Measurements from ENCODE around the gene FLAD1. TPM values are rescaled to one million over a fixed set of nuclear protein-coding genes. Genes with fewer than 3 reads are reported as not detected.

Gene FLAD1
- total RNA-seq, 1 donor, result 20.6 TPM

- Histone ChIP-seq H4K20me1 (ENCODE audit: insufficient read depth, low read length) (peaks cover 41% of the 10 kb centered on the region), H3K4me2 (ENCODE audit: insufficient read depth, low read length) (no peak overlapping the region), H3K27ac (ENCODE audit: low read depth, low read length) (no peak overlapping the region), H2AFZ (ENCODE audit: low read length) (no peak overlapping the region), H3K9me3 (ENCODE audit: low read depth, low read length) (no peaks in the 10 kb centered on the region), H3K27me3 (ENCODE audit: insufficient read depth, low read length) (no peaks in the 10 kb centered on the region), H3K79me2 (ENCODE audit: insufficient read depth, low read length) (peaks cover 71% of the 10 kb centered on the region), H3K36me3 (ENCODE audit: insufficient read depth, low read length) (peaks cover 8% of the 10 kb centered on the region), H3K4me3 (ENCODE audit: insufficient read depth, low read length) (no peak overlapping the region), H3K4me1 (ENCODE audit: insufficient read depth, low read length) (peaks cover 11% of the 10 kb centered on the region)
- DNase-seq (ENCODE audit: insufficient read length, low spot score, missing footprints), result peak; percentile 36
- TF ChIP-seq, protein P1, sequence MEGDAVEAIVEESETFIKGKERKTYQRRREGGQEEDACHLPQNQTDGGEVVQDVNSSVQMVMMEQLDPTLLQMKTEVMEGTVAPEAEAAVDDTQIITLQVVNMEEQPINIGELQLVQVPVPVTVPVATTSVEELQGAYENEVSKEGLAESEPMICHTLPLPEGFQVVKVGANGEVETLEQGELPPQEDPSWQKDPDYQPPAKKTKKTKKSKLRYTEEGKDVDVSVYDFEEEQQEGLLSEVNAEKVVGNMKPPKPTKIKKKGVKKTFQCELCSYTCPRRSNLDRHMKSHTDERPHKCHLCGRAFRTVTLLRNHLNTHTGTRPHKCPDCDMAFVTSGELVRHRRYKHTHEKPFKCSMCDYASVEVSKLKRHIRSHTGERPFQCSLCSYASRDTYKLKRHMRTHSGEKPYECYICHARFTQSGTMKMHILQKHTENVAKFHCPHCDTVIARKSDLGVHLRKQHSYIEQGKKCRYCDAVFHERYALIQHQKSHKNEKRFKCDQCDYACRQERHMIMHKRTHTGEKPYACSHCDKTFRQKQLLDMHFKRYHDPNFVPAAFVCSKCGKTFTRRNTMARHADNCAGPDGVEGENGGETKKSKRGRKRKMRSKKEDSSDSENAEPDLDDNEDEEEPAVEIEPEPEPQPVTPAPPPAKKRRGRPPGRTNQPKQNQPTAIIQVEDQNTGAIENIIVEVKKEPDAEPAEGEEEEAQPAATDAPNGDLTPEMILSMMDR (IDR thresholded peaks at IDR 0.05; ENCODE audit: extremely low read depth, low read depth, low read length), result no peak
These were observed 27.2 kb downstream of the FLAD1 start for GRCh38 chr1:155010211-155010918.

GRCh38 chr1:155011004-155011416 is 27.9 kb downstream of the FLAD1 start:
- no peak overlapping the region for H3K4me3 ChIP-seq (ENCODE audit: insufficient read depth, low read length)
- H2AFZ ChIP-seq (ENCODE audit: low read length), result no peak overlapping the region
- no peaks in the 10 kb centered on the region for H3K9me3 ChIP-seq (ENCODE audit: low read depth, low read length)
- H3K36me3 ChIP-seq (ENCODE audit: insufficient read depth, low read length), result peaks cover 9% of the 10 kb centered on the region
- peaks cover 65% of the 10 kb centered on the region for H3K79me2 ChIP-seq (ENCODE audit: insufficient read depth, low read length)
- TF ChIP-seq, protein P1 (IDR thresholded peaks at IDR 0.05; ENCODE audit: extremely low read depth, low read depth, low read length), result no peak
- H3K27ac ChIP-seq (ENCODE audit: low read depth, low read length), result no peak overlapping the region
- H3K4me1 ChIP-seq (ENCODE audit: insufficient read depth, low read length), result peaks cover 5% of the 10 kb centered on the region
- H4K20me1 ChIP-seq (ENCODE audit: insufficient read depth, low read length), result peaks cover 38% of the 10 kb centered on the region
- no peak overlapping the region for H3K4me2 ChIP-seq (ENCODE audit: insufficient read depth, low read length)
- H3K27me3 ChIP-seq (ENCODE audit: insufficient read depth, low read length), result no peaks in the 10 kb centered on the region
- DNase-seq (ENCODE audit: insufficient read length, low spot score, missing footprints), result peak; percentile 50

GRCh38 chr1:155011437-155012025 is 28.4 kb downstream of the FLAD1 start:
- Histone ChIP-seq H3K27me3 (ENCODE audit: insufficient read depth, low read length) (no peaks in the 10 kb centered on the region), H2AFZ (ENCODE audit: low read length) (no peak overlapping the region), H3K9me3 (ENCODE audit: low read depth, low read length) (no peaks in the 10 kb centered on the region), H3K4me2 (ENCODE audit: insufficient read depth, low read length) (no peak overlapping the region), H3K27ac (ENCODE audit: low read depth, low read length) (no peak overlapping the region), H4K20me1 (ENCODE audit: insufficient read depth, low read length) (peaks cover 33% of the 10 kb centered on the region), H3K4me3 (ENCODE audit: insufficient read depth, low read length) (no peak overlapping the region), H3K4me1 (ENCODE audit: insufficient read depth, low read length) (no peaks in the 10 kb centered on the region), H3K79me2 (ENCODE audit: insufficient read depth, low read length) (peaks cover 60% of the 10 kb centered on the region), H3K36me3 (ENCODE audit: insufficient read depth, low read length) (peaks cover 13% of the 10 kb centered on the region)
- peak; percentile 50 for DNase-seq (ENCODE audit: insufficient read length, low spot score, missing footprints)
- TF ChIP-seq, protein P1 (IDR thresholded peaks at IDR 0.05; ENCODE audit: extremely low read depth, low read depth, low read length), result no peak

DNA sequence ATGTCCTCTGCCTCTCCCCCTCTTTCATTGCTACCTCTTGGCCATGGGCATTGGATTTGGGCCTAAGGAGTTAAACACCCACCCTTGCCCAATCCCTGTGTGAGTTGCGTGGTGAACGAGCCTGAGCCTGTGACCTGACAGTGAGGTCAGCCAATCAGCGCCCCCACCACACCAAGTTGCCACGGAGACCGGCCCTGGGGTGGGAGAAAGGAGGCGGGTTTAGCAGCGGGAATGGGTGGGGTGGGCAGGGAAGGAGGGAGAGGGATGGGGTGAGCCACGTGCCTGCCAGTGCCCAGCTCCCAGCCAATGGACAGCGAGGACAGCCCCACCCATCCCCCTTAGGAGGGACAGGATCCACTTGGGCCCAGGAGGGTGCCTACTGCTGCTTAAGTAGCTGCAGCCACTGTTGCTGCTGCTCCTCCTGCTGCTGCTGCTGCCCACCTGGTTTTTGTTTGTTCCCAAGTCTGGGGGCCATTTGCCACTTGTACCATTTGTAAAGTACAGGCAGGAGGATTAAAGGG is 28.9 kb downstream of the FLAD1 start:
- Histone ChIP-seq H3K4me1 (ENCODE audit: insufficient read depth, low read length) (no peaks in the 10 kb centered on the region), H3K9me3 (ENCODE audit: low read depth, low read length) (no peaks in the 10 kb centered on the region), H3K4me3 (ENCODE audit: insufficient read depth, low read length) (no peak overlapping the region), H2AFZ (ENCODE audit: low read length) (no peak overlapping the region), H3K27ac (ENCODE audit: low read depth, low read length) (no peak overlapping the region), H4K20me1 (ENCODE audit: insufficient read depth, low read length) (peaks cover 27% of the 10 kb centered on the region), H3K4me2 (ENCODE audit: insufficient read depth, low read length) (no peak overlapping the region), H3K79me2 (ENCODE audit: insufficient read depth, low read length) (peaks cover 54% of the 10 kb centered on the region), H3K36me3 (ENCODE audit: insufficient read depth, low read length) (peaks cover 15% of the 10 kb centered on the region), H3K27me3 (ENCODE audit: insufficient read depth, low read length) (no peaks in the 10 kb centered on the region)
- TF ChIP-seq, protein P1 (IDR thresholded peaks at IDR 0.05; ENCODE audit: extremely low read depth, low read depth, low read length), result no peak
- peak; percentile 92 for DNase-seq (ENCODE audit: insufficient read length, low spot score, missing footprints)
